Stimulated activated CD4-positive, alpha-beta T cell treated with anti-CD3 and anti-CD28 coated beads, Interleukin-15, amount 100 ng/mL, for 48 hours (primary cell): ENCODE data around the gene NUP188.
"Not testable (repeated sequence)": the region's sequence is repeated elsewhere in the genome, so short reads cannot be mapped to it uniquely, and the experiment has no call there.

ENCODE experiments used
- DNase-seq, 2 donors: peaks; one replicate each; pipeline ENCODE4 v3.0.0-alpha.2; 2020; ENCODE audit warnings: low read depth in 2 of 2

Gene NUP188

GRCh38 chr9:129028192-129028966 lies 80.9 kb downstream of the NUP188 start, which contains the start of gene SH3GLB2:
Gene SH3GLB2 (minus strand): TSS chr9:129028331. CDS start chr9:129028154, 177 bp downstream.
- DNase-seq = peak; percentile 93 to 94

- no peak for DNase-seq
Observed at GRCh38 chr9:129030191-129030590, 82.7 kb downstream of the NUP188 start.

GRCh38 chr9:129031514-129031913 lies 84.0 kb downstream of the NUP188 start:
- no peak for DNase-seq

- DNase-seq = no peak
Observed at GRCh38 chr9:129032541-129033159, 85.2 kb downstream of the NUP188 start.

GRCh38 chr9:129033216-129033615 lies 85.7 kb downstream of the NUP188 start:
- no peak for DNase-seq

- not testable (repeated sequence) for DNase-seq
Observed at GRCh38 chr9:129035838-129036237, 88.3 kb downstream of the NUP188 start.

- DNase-seq = peak; percentile 93 to 94
Observed at GRCh38 chr9:129036241-129036922, 88.9 kb downstream of the NUP188 start, which contains the start of gene MIGA2. Gene MIGA2 (plus strand): TSS chr9:129036626. CDS start chr9:129040595, 3,969 bp downstream.

GRCh38 chr9:129036923-129037766 lies 89.6 kb downstream of the NUP188 start:
- no peak for DNase-seq

GRCh38 chr9:129037767-129038098 lies 90.2 kb downstream of the NUP188 start:
- no peak for DNase-seq

GRCh38 chr9:129038109-129038852 lies 90.8 kb downstream of the NUP188 start:
- DNase-seq = no peak

GRCh38 chr9:129040113-129040643 lies 92.7 kb downstream of the NUP188 start:
- no peak for DNase-seq

- DNase-seq = no peak
Observed at GRCh38 chr9:129042016-129042415, 94.5 kb downstream of the NUP188 start.

GRCh38 chr9:129052592-129052991 lies 105.1 kb downstream of the NUP188 start:
- no peak for DNase-seq

GRCh38 chr9:129053020-129053419 lies 105.5 kb downstream of the NUP188 start:
- no peak for DNase-seq

GRCh38 chr9:129054163-129054851 lies 106.8 kb downstream of the NUP188 start:
- DNase-seq = no peak
